ENCODE measurements around the gene SCARF2.
"Not testable (repeated sequence)": the region's sequence is repeated elsewhere in the genome, so short reads cannot be mapped to it uniquely, and the experiment has no call there.

- not testable (repeated sequence) for TF ChIP-seq CTCF (IDR thresholded peaks at IDR 0.05; ENCODE audit: low read depth, low read length); POLR2A (IDR thresholded peaks at IDR 0.05; ENCODE audit: extremely low read depth, insufficient read length); MAX (IDR thresholded peaks at IDR 0.05; ENCODE audit: low read depth, low read length); MYC (IDR thresholded peaks at IDR 0.05; ENCODE audit: low read depth, low read length)
Observed at GRCh38 chr22:20470525-20470924, 32.9 kb upstream of the SCARF2 start.
